ENCODE results near the gene SEMA4D.

SEMA4D gene

DNA sequence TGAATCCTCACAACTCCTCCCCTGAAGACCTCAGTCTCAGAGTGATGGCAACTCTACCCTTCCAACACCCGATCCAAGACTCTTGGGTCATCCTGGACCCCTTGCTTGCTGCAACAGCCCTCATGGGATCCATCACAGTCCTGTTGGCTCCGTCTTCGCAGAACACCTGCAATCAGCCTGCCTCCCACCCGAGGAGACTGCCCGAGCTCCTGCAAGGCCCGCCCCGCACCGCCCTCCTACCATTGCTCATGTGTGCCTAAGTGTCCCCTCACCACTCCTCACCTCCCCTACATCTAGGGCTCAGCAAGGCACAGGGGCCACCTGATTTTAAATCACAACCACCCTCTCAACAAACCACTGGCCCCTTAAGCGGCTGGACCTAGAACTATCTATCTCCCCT, 5.3 kb downstream of the SEMA4D start:
- no peak overlapping the region for H3K4me3 ChIP-seq (ENCODE audit: low read depth, low read length)
- DNase-seq (ENCODE audit: low read depth) = no peak
- TF ChIP-seq, protein P1, sequence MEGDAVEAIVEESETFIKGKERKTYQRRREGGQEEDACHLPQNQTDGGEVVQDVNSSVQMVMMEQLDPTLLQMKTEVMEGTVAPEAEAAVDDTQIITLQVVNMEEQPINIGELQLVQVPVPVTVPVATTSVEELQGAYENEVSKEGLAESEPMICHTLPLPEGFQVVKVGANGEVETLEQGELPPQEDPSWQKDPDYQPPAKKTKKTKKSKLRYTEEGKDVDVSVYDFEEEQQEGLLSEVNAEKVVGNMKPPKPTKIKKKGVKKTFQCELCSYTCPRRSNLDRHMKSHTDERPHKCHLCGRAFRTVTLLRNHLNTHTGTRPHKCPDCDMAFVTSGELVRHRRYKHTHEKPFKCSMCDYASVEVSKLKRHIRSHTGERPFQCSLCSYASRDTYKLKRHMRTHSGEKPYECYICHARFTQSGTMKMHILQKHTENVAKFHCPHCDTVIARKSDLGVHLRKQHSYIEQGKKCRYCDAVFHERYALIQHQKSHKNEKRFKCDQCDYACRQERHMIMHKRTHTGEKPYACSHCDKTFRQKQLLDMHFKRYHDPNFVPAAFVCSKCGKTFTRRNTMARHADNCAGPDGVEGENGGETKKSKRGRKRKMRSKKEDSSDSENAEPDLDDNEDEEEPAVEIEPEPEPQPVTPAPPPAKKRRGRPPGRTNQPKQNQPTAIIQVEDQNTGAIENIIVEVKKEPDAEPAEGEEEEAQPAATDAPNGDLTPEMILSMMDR (IDR thresholded peaks at IDR 0.05; ENCODE audit: low read depth, low read length) = no peak
- TF ChIP-seq, protein P2, sequence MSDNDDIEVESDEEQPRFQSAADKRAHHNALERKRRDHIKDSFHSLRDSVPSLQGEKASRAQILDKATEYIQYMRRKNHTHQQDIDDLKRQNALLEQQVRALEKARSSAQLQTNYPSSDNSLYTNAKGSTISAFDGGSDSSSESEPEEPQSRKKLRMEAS (IDR thresholded peaks at IDR 0.05; ENCODE audit: low read depth, low read length) = no peak
- TF ChIP-seq MYC (IDR thresholded peaks at IDR 0.05; ENCODE audit: low read depth, low read length) (no peak), POLR2A (IDR thresholded peaks at IDR 0.05; ENCODE audit: extremely low read depth, insufficient read length) (no peak)

DNA sequence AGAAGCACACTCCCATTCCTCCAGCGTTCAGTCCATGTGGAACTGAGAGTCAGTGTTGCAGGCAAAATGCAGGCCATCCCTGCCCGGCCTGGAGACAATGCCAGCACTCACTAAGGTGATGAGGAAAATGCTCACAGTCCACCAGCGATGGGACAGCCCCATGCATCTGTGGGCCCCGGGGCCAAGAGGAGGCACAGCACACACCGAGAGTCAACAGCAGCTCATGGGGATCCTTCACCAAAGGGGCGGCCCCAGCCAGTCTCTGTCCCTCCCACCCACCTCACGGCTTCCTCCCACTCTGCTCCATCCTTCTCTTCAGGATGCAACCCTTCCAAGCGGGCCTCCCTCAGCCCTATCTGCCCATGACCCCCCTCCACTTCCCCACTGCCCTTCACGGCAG, 6.2 kb downstream of the SEMA4D start:
- no peak overlapping the region for H3K4me3 ChIP-seq (ENCODE audit: low read depth, low read length)
- TF ChIP-seq, protein P1 (IDR thresholded peaks at IDR 0.05; ENCODE audit: low read depth, low read length) = no peak
- TF ChIP-seq, protein P2 (IDR thresholded peaks at IDR 0.05; ENCODE audit: low read depth, low read length) = no peak
- TF ChIP-seq POLR2A (IDR thresholded peaks at IDR 0.05; ENCODE audit: extremely low read depth, insufficient read length) (no peak), MYC (IDR thresholded peaks at IDR 0.05; ENCODE audit: low read depth, low read length) (no peak)
- no peak for DNase-seq (ENCODE audit: low read depth)

DNA sequence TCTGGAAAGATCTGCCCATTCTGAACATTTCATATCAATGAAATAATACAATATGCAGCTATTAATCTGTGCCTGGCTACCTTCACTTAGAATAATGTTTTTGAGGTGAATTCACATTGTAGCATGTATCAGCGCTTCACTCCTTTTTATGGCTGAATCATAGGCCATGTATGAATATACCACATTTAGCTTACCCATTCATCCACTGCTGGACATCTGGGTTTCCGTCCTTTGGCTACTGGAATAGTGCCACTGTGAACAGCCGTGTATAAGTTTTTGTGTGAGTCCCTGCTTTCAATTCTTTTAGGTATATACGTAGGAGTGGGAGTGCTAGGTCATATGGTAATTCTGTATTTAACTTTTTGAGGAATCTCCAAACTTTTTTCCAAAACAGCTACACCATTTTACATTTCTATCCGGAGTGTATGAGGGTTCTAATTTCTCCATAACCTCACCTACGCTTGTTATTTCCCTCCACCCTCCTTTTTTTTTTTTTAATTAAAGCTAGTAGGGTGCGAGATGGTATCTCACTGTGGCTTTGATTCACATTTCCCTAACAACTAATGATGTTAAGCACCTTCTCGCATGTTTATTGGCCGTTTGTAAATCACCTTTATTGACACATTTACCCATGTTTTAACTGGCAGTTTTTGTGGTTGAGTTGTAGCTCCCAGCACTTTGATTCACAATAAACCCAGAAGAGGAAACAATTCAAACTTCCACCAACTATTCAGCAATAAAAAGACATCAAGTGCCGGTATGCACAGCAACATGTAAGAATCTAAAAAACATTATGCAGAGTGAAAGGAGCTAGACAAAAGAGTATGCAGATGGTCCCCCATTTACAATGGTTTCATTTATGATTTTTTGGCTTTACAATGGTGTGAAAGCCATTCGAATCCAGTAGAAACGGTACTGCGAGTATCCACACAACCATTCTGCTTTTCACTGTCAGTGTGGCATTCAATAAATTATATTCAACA, 8.1 kb downstream of the SEMA4D start:
- TF ChIP-seq, protein P1 (IDR thresholded peaks at IDR 0.05; ENCODE audit: low read depth, low read length) = no peak
- TF ChIP-seq POLR2A (IDR thresholded peaks at IDR 0.05; ENCODE audit: extremely low read depth, insufficient read length) (no peak), MYC (IDR thresholded peaks at IDR 0.05; ENCODE audit: low read depth, low read length) (no peak)
- TF ChIP-seq, protein P2 (IDR thresholded peaks at IDR 0.05; ENCODE audit: low read depth, low read length) = no peak
- DNase-seq (ENCODE audit: low read depth) = no peak
- H3K4me3 ChIP-seq (ENCODE audit: low read depth, low read length) = no peak overlapping the region

DNA sequence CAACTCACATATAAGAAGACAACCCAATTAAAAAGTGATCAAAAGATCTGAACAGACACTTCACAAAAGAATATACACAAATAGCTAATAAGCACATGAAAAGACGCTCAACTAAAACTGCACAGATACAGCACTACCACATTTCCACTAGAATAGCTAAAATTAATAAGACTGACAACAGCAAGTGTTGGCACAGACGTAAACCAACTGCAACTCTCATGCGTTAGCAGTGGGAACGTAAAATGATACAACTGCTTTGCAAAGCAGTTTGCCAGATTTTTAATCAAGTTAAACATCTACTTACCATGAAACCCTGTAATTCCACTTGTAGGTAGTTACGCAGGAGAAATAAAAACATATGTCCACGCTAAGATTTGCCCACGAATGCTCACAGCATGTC, 9.0 kb downstream of the SEMA4D start:
- TF ChIP-seq, protein P2 (IDR thresholded peaks at IDR 0.05; ENCODE audit: low read depth, low read length) = no peak
- TF ChIP-seq, protein P1 (IDR thresholded peaks at IDR 0.05; ENCODE audit: low read depth, low read length) = no peak
- no peak for TF ChIP-seq MYC (IDR thresholded peaks at IDR 0.05; ENCODE audit: low read depth, low read length)
- TF ChIP-seq POLR2A (IDR thresholded peaks at IDR 0.05; ENCODE audit: extremely low read depth, insufficient read length) = no peak
- DNase-seq (ENCODE audit: low read depth) = no peak
- no peak overlapping the region for H3K4me3 ChIP-seq (ENCODE audit: low read depth, low read length)

DNA sequence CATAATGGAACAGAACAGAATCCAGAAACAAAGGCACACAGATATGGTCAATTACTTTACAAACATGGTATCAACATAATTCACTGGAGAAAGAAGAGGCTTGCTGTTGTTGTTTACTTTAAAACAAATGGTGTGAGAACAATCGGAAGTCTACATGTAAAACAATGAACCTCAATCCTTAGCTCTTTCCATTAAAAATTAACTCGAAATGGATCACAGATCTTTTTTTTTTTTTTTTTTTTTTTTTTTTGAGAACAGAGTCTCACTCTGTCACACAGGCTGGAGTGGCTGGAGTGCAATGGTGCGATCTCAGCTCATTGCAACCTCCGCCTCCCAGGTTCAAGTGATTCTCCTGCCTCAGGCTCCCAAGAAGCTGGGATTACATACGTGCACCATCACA, 9.8 kb downstream of the SEMA4D start:
- TF ChIP-seq POLR2A (IDR thresholded peaks at IDR 0.05; ENCODE audit: extremely low read depth, insufficient read length) = no peak
- TF ChIP-seq, protein P2 (IDR thresholded peaks at IDR 0.05; ENCODE audit: low read depth, low read length) = no peak
- no peak for TF ChIP-seq MYC (IDR thresholded peaks at IDR 0.05; ENCODE audit: low read depth, low read length)
- TF ChIP-seq, protein P1 (IDR thresholded peaks at IDR 0.05; ENCODE audit: low read depth, low read length) = no peak
- H3K4me3 ChIP-seq (ENCODE audit: low read depth, low read length) = no peak overlapping the region
- no peak for DNase-seq (ENCODE audit: low read depth)

All from NB4 (cell line).